ENCODE data around the gene HTRA3.

Gene HTRA3

DNA sequence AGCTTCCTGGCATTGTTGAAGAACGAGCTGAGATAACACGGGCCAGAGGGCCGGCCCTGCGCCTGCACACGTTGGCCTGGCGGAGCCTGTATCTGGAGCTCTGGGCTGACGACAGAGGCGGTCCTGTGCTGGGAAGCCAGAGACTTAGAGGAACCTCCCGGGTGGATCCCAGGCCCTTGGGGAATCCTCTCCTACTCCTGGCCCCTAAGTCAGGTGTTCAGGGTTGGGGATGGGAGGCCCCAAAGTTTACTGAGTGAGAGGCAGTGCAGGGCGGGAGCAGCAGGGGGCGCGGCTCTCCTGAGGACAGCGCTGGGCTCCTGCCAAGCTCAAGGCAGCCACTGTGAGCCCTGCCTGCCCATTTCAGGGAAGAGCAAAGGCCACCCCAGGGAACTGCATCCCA lies 2.5 kb upstream of the HTRA3 start:
- no peak overlapping the region for H3K4me3 ChIP-seq (replicated peaks in 1 of 2; ENCODE audit: low read depth in 2 of 2, low read length in 2 of 2)
- DNase-seq (ENCODE audit: low read depth in 2 of 2): peak; percentile 71 to 90
- TF ChIP-seq, protein P1, sequence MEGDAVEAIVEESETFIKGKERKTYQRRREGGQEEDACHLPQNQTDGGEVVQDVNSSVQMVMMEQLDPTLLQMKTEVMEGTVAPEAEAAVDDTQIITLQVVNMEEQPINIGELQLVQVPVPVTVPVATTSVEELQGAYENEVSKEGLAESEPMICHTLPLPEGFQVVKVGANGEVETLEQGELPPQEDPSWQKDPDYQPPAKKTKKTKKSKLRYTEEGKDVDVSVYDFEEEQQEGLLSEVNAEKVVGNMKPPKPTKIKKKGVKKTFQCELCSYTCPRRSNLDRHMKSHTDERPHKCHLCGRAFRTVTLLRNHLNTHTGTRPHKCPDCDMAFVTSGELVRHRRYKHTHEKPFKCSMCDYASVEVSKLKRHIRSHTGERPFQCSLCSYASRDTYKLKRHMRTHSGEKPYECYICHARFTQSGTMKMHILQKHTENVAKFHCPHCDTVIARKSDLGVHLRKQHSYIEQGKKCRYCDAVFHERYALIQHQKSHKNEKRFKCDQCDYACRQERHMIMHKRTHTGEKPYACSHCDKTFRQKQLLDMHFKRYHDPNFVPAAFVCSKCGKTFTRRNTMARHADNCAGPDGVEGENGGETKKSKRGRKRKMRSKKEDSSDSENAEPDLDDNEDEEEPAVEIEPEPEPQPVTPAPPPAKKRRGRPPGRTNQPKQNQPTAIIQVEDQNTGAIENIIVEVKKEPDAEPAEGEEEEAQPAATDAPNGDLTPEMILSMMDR (IDR thresholded peaks at IDR 0.05; ENCODE audit: low read depth, low read length): peak; percentile 93

GRCh38 chr4:8268211-8268610 lies 1.3 kb upstream of the HTRA3 start:
- H3K4me3 ChIP-seq (replicated peaks in 1 of 2; ENCODE audit: low read depth in 2 of 2, low read length in 2 of 2): no peak overlapping the region
- TF ChIP-seq, protein P1 (IDR thresholded peaks at IDR 0.05; ENCODE audit: low read depth, low read length): no peak
- no peak for DNase-seq (ENCODE audit: low read depth in 2 of 2)

- TF ChIP-seq, protein P1 (IDR thresholded peaks at IDR 0.05; ENCODE audit: low read depth, low read length): no peak
- no peak for DNase-seq (ENCODE audit: low read depth in 2 of 2)
- H3K4me3 ChIP-seq (replicated peaks in 1 of 2; ENCODE audit: low read depth in 2 of 2, low read length in 2 of 2): no peak overlapping the region
Observed at GRCh38 chr4:8268901-8269534, 536 bp upstream of the HTRA3 start.

DNA sequence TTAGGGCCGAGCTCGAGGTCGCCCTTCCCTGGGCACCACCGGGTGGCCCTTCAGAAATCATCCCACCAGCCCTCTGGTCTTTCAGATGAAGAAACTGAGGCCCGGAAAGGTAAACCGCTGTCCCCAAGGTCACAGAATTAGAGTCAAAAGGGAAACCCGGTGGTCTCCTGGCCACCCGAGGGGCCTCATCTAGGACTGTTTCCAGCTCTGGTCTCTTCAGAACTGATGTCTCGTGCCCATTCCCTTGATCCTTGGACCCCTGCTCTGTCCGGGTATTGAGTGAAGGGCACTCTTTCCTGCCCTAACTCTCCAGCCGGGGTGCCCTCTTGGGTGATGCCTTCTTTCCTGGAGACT lies 841 bp downstream of the HTRA3 start:
- H3K4me3 ChIP-seq (replicated peaks in 1 of 2; ENCODE audit: low read depth in 2 of 2, low read length in 2 of 2): peak overlapping the region in 1 of 2 donors; percentile 34
- no peak for DNase-seq (ENCODE audit: low read depth in 2 of 2)

DNA sequence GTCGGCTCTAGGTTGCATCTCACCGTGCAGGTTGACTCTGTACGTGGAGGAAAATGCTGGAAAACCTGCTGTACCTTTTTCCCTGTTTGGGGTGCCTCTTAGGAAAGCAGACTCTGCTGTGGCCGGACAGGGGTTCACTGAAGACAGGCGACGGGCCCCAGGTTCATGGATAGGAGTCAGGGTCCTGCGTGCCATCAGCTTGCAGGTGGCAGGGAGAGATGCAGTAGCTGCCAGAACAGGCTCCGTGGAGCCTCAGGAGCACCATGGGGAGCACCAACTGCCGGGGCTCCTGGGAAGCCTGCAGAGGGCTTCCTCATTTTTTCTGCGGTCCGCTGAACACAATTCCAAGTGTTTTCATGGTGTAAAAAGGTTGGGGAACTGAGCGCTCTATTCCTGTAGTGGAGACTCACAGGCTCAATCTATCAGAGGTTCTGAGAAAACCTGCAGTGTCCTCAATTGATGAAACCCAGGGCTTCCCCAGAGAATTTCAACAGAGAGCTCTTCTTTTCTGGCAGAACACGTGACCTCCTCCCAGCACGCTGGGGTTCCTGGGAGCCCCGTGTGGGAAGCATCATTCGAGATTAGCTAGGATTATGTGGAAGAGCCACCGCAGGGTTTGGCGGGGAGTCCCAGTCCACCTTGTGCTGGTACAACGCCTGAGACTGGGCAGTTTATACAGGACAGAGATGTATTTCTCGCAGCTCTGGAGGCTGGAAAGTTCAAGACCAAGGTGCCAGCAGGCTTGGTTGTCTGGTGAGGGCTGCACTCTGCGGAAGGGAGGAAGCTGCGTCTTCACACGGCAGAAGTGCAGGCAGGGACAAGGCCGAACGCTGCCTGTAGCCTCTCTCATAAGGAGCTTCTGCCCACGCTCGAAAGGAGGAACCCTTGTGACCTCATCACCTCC lies 1.6 kb downstream of the HTRA3 start:
- TF ChIP-seq, protein P1 (IDR thresholded peaks at IDR 0.05; ENCODE audit: low read depth, low read length): no peak
- H3K4me3 ChIP-seq (replicated peaks in 1 of 2; ENCODE audit: low read depth in 2 of 2, low read length in 2 of 2): peak overlapping the region in 1 of 2 donors; percentile 6
- no peak for DNase-seq (ENCODE audit: low read depth in 2 of 2)

More for the DNA sequence above, 841 bp downstream of the HTRA3 start:
- TF ChIP-seq, protein P1 (IDR thresholded peaks at IDR 0.05; ENCODE audit: low read depth, low read length): no peak

DNA sequence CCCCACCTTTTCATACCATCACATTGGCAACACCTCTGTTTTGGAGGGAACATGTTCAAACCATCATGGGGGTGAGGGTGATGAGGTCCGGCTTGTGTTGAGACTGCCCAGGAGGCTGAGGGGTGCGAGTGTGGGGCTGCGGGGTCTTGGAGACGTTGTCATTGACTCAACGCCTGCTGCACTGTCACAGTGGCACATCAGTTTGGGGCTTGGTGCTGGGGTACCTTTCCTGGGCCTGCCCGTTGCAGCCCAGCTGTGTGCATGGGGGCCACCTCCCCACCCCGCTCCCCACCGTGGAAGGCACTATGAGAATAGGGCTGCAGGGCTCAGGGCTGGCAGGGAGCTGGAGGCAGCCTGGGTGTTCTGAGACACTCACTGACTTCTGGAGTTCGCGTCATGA lies 2.3 kb downstream of the HTRA3 start:
- no peak overlapping the region for H3K4me3 ChIP-seq (replicated peaks in 1 of 2; ENCODE audit: low read depth in 2 of 2, low read length in 2 of 2)
- DNase-seq (ENCODE audit: low read depth in 2 of 2): no peak
- TF ChIP-seq, protein P1 (IDR thresholded peaks at IDR 0.05; ENCODE audit: low read depth, low read length): no peak
